Measurements from ENCODE around the gene TRPM2.
"Not testable (repeated sequence)": the region's sequence is repeated elsewhere in the genome, so short reads cannot be mapped to it uniquely, and the experiment has no call there.

The TRPM2 gene

GRCh38 chr21:44390886-44391285 is 37.5 kb downstream of the TRPM2 start:
- Mint-ChIP-seq H3K27ac (no peak overlapping the region), H3K9me3 (peaks cover 10% of the 10 kb centered on the region), H3K27me3 (ENCODE audit: low read depth) (no peaks in the 10 kb centered on the region), H3K36me3 (ENCODE audit: low read depth) (peaks cover 17% of the 10 kb centered on the region), H3K4me1 (ENCODE audit: low read depth) (peaks cover 5% of the 10 kb centered on the region), H3K4me3 (no peak overlapping the region)
- no peak for DNase-seq (ENCODE audit: low spot score)

GRCh38 chr21:44391345-44392091 is 38.1 kb downstream of the TRPM2 start:
- H3K36me3 Mint-ChIP-seq (ENCODE audit: low read depth) = peaks cover 15% of the 10 kb centered on the region
- no peak overlapping the region for H3K4me3 Mint-ChIP-seq
- peaks cover 6% of the 10 kb centered on the region for H3K9me3 Mint-ChIP-seq
- no peak overlapping the region for H3K27ac Mint-ChIP-seq
- H3K4me1 Mint-ChIP-seq (ENCODE audit: low read depth) = peaks cover 5% of the 10 kb centered on the region
- no peaks in the 10 kb centered on the region for H3K27me3 Mint-ChIP-seq (ENCODE audit: low read depth)
- DNase-seq (ENCODE audit: low spot score) = no peak

GRCh38 chr21:44392185-44392584 is 38.8 kb downstream of the TRPM2 start:
- no peak overlapping the region for H3K27ac Mint-ChIP-seq
- DNase-seq (ENCODE audit: low spot score) = no peak
- H3K27me3 Mint-ChIP-seq (ENCODE audit: low read depth) = no peaks in the 10 kb centered on the region
- H3K36me3 Mint-ChIP-seq (ENCODE audit: low read depth) = peaks cover 13% of the 10 kb centered on the region
- H3K9me3 Mint-ChIP-seq = peaks cover 2% of the 10 kb centered on the region
- no peak overlapping the region for H3K4me3 Mint-ChIP-seq
- peaks cover 5% of the 10 kb centered on the region for H3K4me1 Mint-ChIP-seq (ENCODE audit: low read depth)

GRCh38 chr21:44392916-44393315 is 39.5 kb downstream of the TRPM2 start:
- no peak for DNase-seq (ENCODE audit: low spot score)
- Mint-ChIP-seq H3K36me3 (ENCODE audit: low read depth) (peaks cover 12% of the 10 kb centered on the region), H3K9me3 (no peaks in the 10 kb centered on the region), H3K27ac (no peak overlapping the region), H3K4me1 (ENCODE audit: low read depth) (peaks cover 5% of the 10 kb centered on the region), H3K27me3 (ENCODE audit: low read depth) (no peaks in the 10 kb centered on the region), H3K4me3 (no peak overlapping the region)

GRCh38 chr21:44394733-44395132 is 41.3 kb downstream of the TRPM2 start:
- peaks cover 5% of the 10 kb centered on the region for H3K4me1 Mint-ChIP-seq (ENCODE audit: low read depth)
- no peak overlapping the region for H3K4me3 Mint-ChIP-seq
- H3K9me3 Mint-ChIP-seq = no peaks in the 10 kb centered on the region
- no peak overlapping the region for H3K27ac Mint-ChIP-seq
- no peak for DNase-seq (ENCODE audit: low spot score)
- H3K27me3 Mint-ChIP-seq (ENCODE audit: low read depth) = no peaks in the 10 kb centered on the region
- H3K36me3 Mint-ChIP-seq (ENCODE audit: low read depth) = peaks cover 10% of the 10 kb centered on the region

- peaks cover 5% of the 10 kb centered on the region for H3K4me1 Mint-ChIP-seq (ENCODE audit: low read depth)
- H3K27me3 Mint-ChIP-seq (ENCODE audit: low read depth) = no peaks in the 10 kb centered on the region
- H3K27ac Mint-ChIP-seq = no peak overlapping the region
- H3K9me3 Mint-ChIP-seq = no peaks in the 10 kb centered on the region
- no peak overlapping the region for H3K4me3 Mint-ChIP-seq
- H3K36me3 Mint-ChIP-seq (ENCODE audit: low read depth) = peaks cover 10% of the 10 kb centered on the region
- no peak for DNase-seq (ENCODE audit: low spot score)
These were observed 41.8 kb downstream of the TRPM2 start for GRCh38 chr21:44395260-44395659.

- not testable (repeated sequence) for H3K27ac Mint-ChIP-seq; H3K36me3 Mint-ChIP-seq (ENCODE audit: low read depth); H3K4me1 Mint-ChIP-seq (ENCODE audit: low read depth); H3K9me3 Mint-ChIP-seq; H3K4me3 Mint-ChIP-seq; H3K27me3 Mint-ChIP-seq (ENCODE audit: low read depth); DNase-seq (ENCODE audit: low spot score)
These were observed 43.4 kb downstream of the TRPM2 start for GRCh38 chr21:44396803-44397202.

- Mint-ChIP-seq H3K4me1 (ENCODE audit: low read depth) (peaks cover 5% of the 10 kb centered on the region), H3K9me3 (no peaks in the 10 kb centered on the region)
These were observed 44.1 kb downstream of the TRPM2 start for GRCh38 chr21:44397431-44398031.

GRCh38 chr21:44398499-44398898 is 45.1 kb downstream of the TRPM2 start:
- DNase-seq (ENCODE audit: low spot score) = no peak

More at GRCh38 chr21:44397431-44398031, 44.1 kb downstream of the TRPM2 start:
- H3K36me3 Mint-ChIP-seq (ENCODE audit: low read depth) = peaks cover 8% of the 10 kb centered on the region
- H3K4me3 Mint-ChIP-seq = no peak overlapping the region
- H3K27me3 Mint-ChIP-seq (ENCODE audit: low read depth) = no peaks in the 10 kb centered on the region
- no peak for DNase-seq (ENCODE audit: low spot score)
- no peak overlapping the region for H3K27ac Mint-ChIP-seq

GRCh38 chr21:44399151-44399954 is 45.9 kb downstream of the TRPM2 start:
- Mint-ChIP-seq H3K4me1 (ENCODE audit: low read depth) (peaks cover 5% of the 10 kb centered on the region), H3K36me3 (ENCODE audit: low read depth) (peaks cover 8% of the 10 kb centered on the region), H3K27ac (no peak overlapping the region), H3K4me3 (no peak overlapping the region), H3K9me3 (no peaks in the 10 kb centered on the region), H3K27me3 (ENCODE audit: low read depth) (no peaks in the 10 kb centered on the region)
- DNase-seq (ENCODE audit: low spot score) = no peak

More at GRCh38 chr21:44398499-44398898, 45.1 kb downstream of the TRPM2 start:
- peaks cover 5% of the 10 kb centered on the region for H3K4me1 Mint-ChIP-seq (ENCODE audit: low read depth)
- no peaks in the 10 kb centered on the region for H3K9me3 Mint-ChIP-seq
- no peak overlapping the region for H3K4me3 Mint-ChIP-seq
- no peak overlapping the region for H3K27ac Mint-ChIP-seq
- H3K36me3 Mint-ChIP-seq (ENCODE audit: low read depth) = peaks cover 9% of the 10 kb centered on the region
- H3K27me3 Mint-ChIP-seq (ENCODE audit: low read depth) = no peaks in the 10 kb centered on the region

GRCh38 chr21:44399955-44400790 is 46.8 kb downstream of the TRPM2 start:
- no peak overlapping the region for H3K27ac Mint-ChIP-seq
- peaks cover 2% of the 10 kb centered on the region for H3K4me1 Mint-ChIP-seq (ENCODE audit: low read depth)
- H3K9me3 Mint-ChIP-seq = no peaks in the 10 kb centered on the region
- H3K4me3 Mint-ChIP-seq = no peak overlapping the region
- DNase-seq (ENCODE audit: low spot score) = no peak
- H3K36me3 Mint-ChIP-seq (ENCODE audit: low read depth) = peaks cover 4% of the 10 kb centered on the region
- no peaks in the 10 kb centered on the region for H3K27me3 Mint-ChIP-seq (ENCODE audit: low read depth)

- peaks cover 4% of the 10 kb centered on the region for H3K36me3 Mint-ChIP-seq (ENCODE audit: low read depth)
- no peak overlapping the region for H3K4me3 Mint-ChIP-seq
- H3K27ac Mint-ChIP-seq = no peak overlapping the region
- no peaks in the 10 kb centered on the region for H3K9me3 Mint-ChIP-seq
- H3K27me3 Mint-ChIP-seq (ENCODE audit: low read depth) = no peaks in the 10 kb centered on the region
- no peak for DNase-seq (ENCODE audit: low spot score)
- H3K4me1 Mint-ChIP-seq (ENCODE audit: low read depth) = no peaks in the 10 kb centered on the region
These were observed 47.5 kb downstream of the TRPM2 start for GRCh38 chr21:44400791-44401385.
